Measurements from ENCODE around the gene PDS5B.
"Not testable (repeated sequence)": the region's sequence is repeated elsewhere in the genome, so short reads cannot be mapped to it uniquely, and the experiment has no call there.

PDS5B gene

DNA sequence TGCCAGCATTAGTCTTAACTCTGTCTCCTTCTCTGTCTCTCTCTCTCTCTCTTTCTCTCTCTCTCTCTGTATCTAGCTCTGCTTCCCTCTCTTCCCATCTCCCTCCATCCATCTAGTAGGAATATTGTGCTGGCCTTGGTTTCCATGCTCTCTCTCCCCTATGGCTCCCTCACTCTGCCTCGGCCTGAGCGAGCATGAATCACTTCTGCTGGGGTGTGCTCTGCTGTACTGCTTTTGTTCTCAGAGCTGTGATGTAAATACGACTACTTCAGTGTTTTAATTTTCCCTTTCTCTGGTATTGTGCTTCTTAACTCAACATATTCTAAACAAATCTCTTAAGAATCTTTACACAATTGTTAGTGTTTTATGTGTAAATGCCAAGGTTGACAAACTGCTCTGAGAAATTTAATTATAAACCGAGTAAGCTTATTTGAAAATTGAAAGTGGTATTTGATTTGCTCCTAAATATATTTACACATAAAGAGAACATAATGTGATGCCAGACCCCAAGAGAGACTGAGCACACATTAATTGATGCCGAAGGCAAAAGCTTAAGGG is 218.5 kb downstream of the PDS5B start:
- DNase-seq (ENCODE audit: low read depth) = no peak

- peak; percentile 32 for DNase-seq (ENCODE audit: low read depth)
Observed at GRCh38 chr13:32811297-32811800, 225.1 kb downstream of the PDS5B start.

DNA sequence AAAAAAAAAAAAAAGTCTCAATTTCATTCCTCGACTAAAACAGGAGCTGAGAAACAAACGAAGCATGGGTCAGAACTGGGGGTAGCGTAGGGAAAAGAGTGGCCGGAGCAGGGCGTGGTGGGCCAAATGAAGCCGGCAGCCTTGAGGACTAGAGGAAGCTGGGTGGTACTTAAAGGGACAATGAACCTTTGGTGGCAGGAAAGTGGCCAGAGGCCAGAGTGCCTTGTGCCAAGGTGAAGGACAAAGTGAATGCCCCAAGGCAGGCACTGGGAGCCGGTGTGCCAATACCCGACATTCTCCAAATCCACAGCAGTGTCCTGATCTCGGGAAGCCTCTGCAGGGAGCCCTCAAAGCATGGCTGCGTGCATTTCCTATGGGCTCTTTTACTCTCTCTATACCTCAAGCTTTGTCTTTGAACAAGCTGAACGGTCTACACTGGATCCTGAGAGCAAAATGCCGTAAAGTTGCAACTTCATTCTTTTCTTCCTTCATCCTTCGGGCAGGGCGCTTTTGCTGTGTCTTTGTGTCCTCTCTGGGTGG is 235.0 kb downstream of the PDS5B start:
- DNase-seq (ENCODE audit: low read depth) = no peak

GRCh38 chr13:32822771-32823170 is 236.5 kb downstream of the PDS5B start:
- DNase-seq (ENCODE audit: low read depth) = no peak

- DNase-seq (ENCODE audit: low read depth) = no peak
Observed at GRCh38 chr13:32823597-32823996, 237.3 kb downstream of the PDS5B start.

- DNase-seq (ENCODE audit: low read depth) = no peak
Observed at GRCh38 chr13:32824061-32824460, 237.8 kb downstream of the PDS5B start.

DNA sequence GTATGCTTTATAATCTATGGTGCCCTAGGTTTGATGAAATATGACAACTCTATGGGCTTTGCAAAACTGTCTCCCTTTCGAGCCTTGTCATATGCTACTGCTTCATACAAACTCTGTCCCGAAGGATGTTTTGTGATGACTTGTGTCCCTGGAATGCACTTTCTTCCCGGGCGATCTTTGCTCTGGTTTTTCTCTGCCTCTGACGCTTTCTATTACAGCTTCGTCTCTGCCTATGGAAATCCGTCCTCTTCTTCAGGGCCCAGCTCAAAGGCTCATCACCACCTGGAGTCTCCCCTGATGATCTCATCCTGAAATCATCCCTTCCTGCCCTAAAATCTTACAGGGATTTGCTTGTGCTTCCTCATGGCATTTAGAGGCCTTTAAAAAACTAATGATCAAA is 238.4 kb downstream of the PDS5B start:
- peak; percentile 68 for DNase-seq (ENCODE audit: low read depth)

- no peak for DNase-seq (ENCODE audit: low read depth)
Observed at GRCh38 chr13:32825481-32825880, 239.2 kb downstream of the PDS5B start.

- not testable (repeated sequence) for DNase-seq (ENCODE audit: low read depth)
Observed at GRCh38 chr13:32826372-32826771, 240.1 kb downstream of the PDS5B start.
